DOHH2 (cell line): ENCODE results near the gene SNAPC2.
"Not testable (repeated sequence)": the region's sequence is repeated elsewhere in the genome, so short reads cannot be mapped to it uniquely, and the experiment has no call there.

ENCODE experiments used
- EZH2phosphoT487 ChIP-seq: fragments of 200-600 bp; sonication (generic); IDR thresholded peaks from 2 replicates; pipeline ENCODE4 v1.6.1; 2017; ENCODE audit warnings: borderline replicate concordance, mild to moderate bottlenecking, antibody characterized with exemption, low read length, moderate library complexity, mixed read lengths
- TF ChIP-seq, protein P1 (sequence below): fragments of 200-600 bp; sonication (generic); IDR thresholded peaks from one replicate; pipeline ENCODE4 v1.5.1; 2014; ENCODE audit warnings: antibody characterized with exemption, mild to moderate bottlenecking, low read depth, low read length; ENCODE audit not compliant: poor library complexity, severe bottlenecking

GRCh38 chr19:7961082-7961481, 40.9 kb downstream of the SNAPC2 start:
- not testable (repeated sequence) for TF ChIP-seq EZH2phosphoT487
- TF ChIP-seq, protein P1, sequence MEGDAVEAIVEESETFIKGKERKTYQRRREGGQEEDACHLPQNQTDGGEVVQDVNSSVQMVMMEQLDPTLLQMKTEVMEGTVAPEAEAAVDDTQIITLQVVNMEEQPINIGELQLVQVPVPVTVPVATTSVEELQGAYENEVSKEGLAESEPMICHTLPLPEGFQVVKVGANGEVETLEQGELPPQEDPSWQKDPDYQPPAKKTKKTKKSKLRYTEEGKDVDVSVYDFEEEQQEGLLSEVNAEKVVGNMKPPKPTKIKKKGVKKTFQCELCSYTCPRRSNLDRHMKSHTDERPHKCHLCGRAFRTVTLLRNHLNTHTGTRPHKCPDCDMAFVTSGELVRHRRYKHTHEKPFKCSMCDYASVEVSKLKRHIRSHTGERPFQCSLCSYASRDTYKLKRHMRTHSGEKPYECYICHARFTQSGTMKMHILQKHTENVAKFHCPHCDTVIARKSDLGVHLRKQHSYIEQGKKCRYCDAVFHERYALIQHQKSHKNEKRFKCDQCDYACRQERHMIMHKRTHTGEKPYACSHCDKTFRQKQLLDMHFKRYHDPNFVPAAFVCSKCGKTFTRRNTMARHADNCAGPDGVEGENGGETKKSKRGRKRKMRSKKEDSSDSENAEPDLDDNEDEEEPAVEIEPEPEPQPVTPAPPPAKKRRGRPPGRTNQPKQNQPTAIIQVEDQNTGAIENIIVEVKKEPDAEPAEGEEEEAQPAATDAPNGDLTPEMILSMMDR, result not testable (repeated sequence)
